ENCODE measurements around the gene SH3PXD2A. TPM values are rescaled to one million over a fixed set of nuclear protein-coding genes. Genes with fewer than 3 reads are reported as not detected.

Gene SH3PXD2A
- total and polyA plus RNA-seq, 2 of the 4 experiments (the other 2 are of a cell fraction) = 6.3 to 23.0 TPM

GRCh38 chr10:103740611-103741010 is 114.8 kb downstream of the SH3PXD2A start:
- H2AK5ac ChIP-seq (ENCODE audit: low read depth, low read length) = peak overlapping the region; percentile 89
- H3K23ac ChIP-seq (ENCODE audit: low read depth, low read length) = peak overlapping the region; percentile 88; the same call in 1 of the 2 replicates
- BruUV-seq (replicated peaks) = no TSS peak
- H2BK5ac ChIP-seq (ENCODE audit: low read depth, low read length, poor library complexity, severe bottlenecking) = peak overlapping the region; percentile 83
- H2AFZ ChIP-seq (replicated peaks; ENCODE audit: low read length, poor library complexity) = peak overlapping the region; percentile 43
- WGBS, 2 experiments (ENCODE audit: extremely low coverage in 2 of 2, insufficient read length in 1 of 2) = 100% methylated on average over 1 of the region's 5 CpGs; no CpG with 5 or more reads in 1 of the 2 experiments
- no peak overlapping the region for H3K9ac ChIP-seq (ENCODE audit: low read depth, low read length)
- no peaks in the 10 kb centered on the region for H4K20me1 ChIP-seq (ENCODE audit: insufficient read depth, low read length)
- H3K9me1 ChIP-seq (ENCODE audit: insufficient read depth, low read length) = peaks cover 17% of the 10 kb centered on the region
- H3K18ac ChIP-seq (ENCODE audit: low read depth, low read length) = no peak overlapping the region
- H3K4me2 ChIP-seq (ENCODE audit: low read depth, low read length) = no peak overlapping the region
- intact Hi-C loops (cut with micrococcal nuclease) = no loop called here
- in situ Hi-C loops (cut with MboI; ENCODE audit: low sequenced_read_pairs) = no loop called here
- no peak overlapping the region for H3K27ac ChIP-seq (ENCODE audit: insufficient read depth, low read length)
- no peak for TF ChIP-seq CHD1 (IDR thresholded peaks at IDR 0.05; ENCODE audit: low read depth, low read length)
- TF ChIP-seq RCOR1 (IDR thresholded peaks at IDR 0.05; ENCODE audit: insufficient replicate concordance, low read length) = no peak
- TF ChIP-seq RAD21 (IDR thresholded peaks at IDR 0.05; ENCODE audit: low read length) = no peak
- no peak for TF ChIP-seq MXI1 (IDR thresholded peaks at IDR 0.05; ENCODE audit: borderline replicate concordance, low read depth, low read length)
- no peak for TF ChIP-seq POLR2A (IDR thresholded peaks at IDR 0.05; ENCODE audit: low read depth, low read length)
- TF ChIP-seq SMC3 (IDR thresholded peaks at IDR 0.05; ENCODE audit: low read depth, low read length) = no peak
- no peak for TF ChIP-seq MAZ (IDR thresholded peaks at IDR 0.05; ENCODE audit: borderline replicate concordance, low read depth, low read length)
- no peak for TF ChIP-seq FOS (IDR thresholded peaks at IDR 0.05; ENCODE audit: low read depth, low read length)
- no peak for TF ChIP-seq NFE2L2 (IDR thresholded peaks at IDR 0.05; ENCODE audit: low read depth, low read length)
- no peak for TF ChIP-seq RFX5 (IDR thresholded peaks at IDR 0.05; ENCODE audit: low read depth, low read length)
- TF ChIP-seq CEBPB (IDR thresholded peaks at IDR 0.05; ENCODE audit: low read depth, low read length) = no peak
- TF ChIP-seq ELK1 (IDR thresholded peaks at IDR 0.05; ENCODE audit: borderline replicate concordance, low read depth, low read length) = no peak
- no peak for TF ChIP-seq BHLHE40 (IDR thresholded peaks at IDR 0.05; ENCODE audit: low read depth, low read length)
- no peak for ATAC-seq (ENCODE audit: low read depth)
- H4K8ac ChIP-seq (ENCODE audit: low read depth in 2 of 2, low read length in 2 of 2) = 0 out of 4 replicates have a peak overlapping the region, but pooled peaks of 1 of the 2 experiments have one; percentile 71
- dilution Hi-C loops (cut with HindIII; ENCODE audit: low sequenced_read_pairs, unreplicated experiment) = no loop called here
- POLR2A ChIA-PET (ENCODE audit: unreplicated experiment) = no interaction called here
- CTCF ChIA-PET = interaction anchor here (1.0 to 1.3 kb wide), 3 partner anchors 12 to 41 kb away, joined by 3 read pairs; no protein-coding TSS in a partner anchor
- H3K56ac ChIP-seq (ENCODE audit: extremely low read depth, insufficient read depth, low read length) = no peak overlapping the region
- H3K4me1 ChIP-seq (ENCODE audit: control insufficient read depth, insufficient read depth, low read length) = peaks cover 22% of the 10 kb centered on the region
- no peak overlapping the region for H4K5ac ChIP-seq (ENCODE audit: low read depth, low read length)
- H2BK120ac ChIP-seq (ENCODE audit: low read depth, low read length) = peak overlapping the region; percentile 86
- H3K36me3 ChIP-seq (ENCODE audit: control insufficient read depth, insufficient read depth, low read length) = no peaks in the 10 kb centered on the region
- H4K91ac ChIP-seq (ENCODE audit: insufficient read depth, low read depth, low read length) = peak overlapping the region; percentile 1; the same call in 1 of the 2 replicates
- peaks cover 0 to 29% of the 10 kb centered on the region in 2 experiments; a peak in 2 of 4 replicates for H3K79me1 ChIP-seq (ENCODE audit: low read depth in 1 of 2, low read length in 2 of 2)
- no peak for DNase-seq
- peak overlapping the region; percentile 79; the same call in 1 of the 3 replicates for H2BK15ac ChIP-seq (ENCODE audit: low read depth, low read length)
- no peak overlapping the region for H3K4me3 ChIP-seq (ENCODE audit: insufficient read depth, low read depth, low read length)
- H3K27me3 ChIP-seq (ENCODE audit: control insufficient read depth, insufficient read depth, low read length) = no peaks in the 10 kb centered on the region
- peak overlapping the region; percentile 92 for H2BK20ac ChIP-seq (ENCODE audit: low read depth, low read length)
- H3K4ac ChIP-seq (ENCODE audit: low read depth, low read length) = peak overlapping the region; percentile 84
- no peak overlapping the region; the same call in 1 of the 2 replicates for H3K14ac ChIP-seq (replicated peaks; ENCODE audit: low read depth, low read length)
- no peaks in the 10 kb centered on the region for H3K9me3 ChIP-seq (ENCODE audit: control insufficient read depth, insufficient read depth, low read length)
- H2AK9ac ChIP-seq (replicated peaks; ENCODE audit: low read depth, low read length, poor library complexity) = no peak overlapping the region
